Fibroblast of gingiva (primary cell): Measurements from ENCODE around the gene AVPR2.

ENCODE experiments used
- DNase-seq: peaks from one replicate; pipeline ENCODE4 v3.0.0-alpha.2; 2011; ENCODE audit warnings: low read depth

Gene AVPR2

DNA sequence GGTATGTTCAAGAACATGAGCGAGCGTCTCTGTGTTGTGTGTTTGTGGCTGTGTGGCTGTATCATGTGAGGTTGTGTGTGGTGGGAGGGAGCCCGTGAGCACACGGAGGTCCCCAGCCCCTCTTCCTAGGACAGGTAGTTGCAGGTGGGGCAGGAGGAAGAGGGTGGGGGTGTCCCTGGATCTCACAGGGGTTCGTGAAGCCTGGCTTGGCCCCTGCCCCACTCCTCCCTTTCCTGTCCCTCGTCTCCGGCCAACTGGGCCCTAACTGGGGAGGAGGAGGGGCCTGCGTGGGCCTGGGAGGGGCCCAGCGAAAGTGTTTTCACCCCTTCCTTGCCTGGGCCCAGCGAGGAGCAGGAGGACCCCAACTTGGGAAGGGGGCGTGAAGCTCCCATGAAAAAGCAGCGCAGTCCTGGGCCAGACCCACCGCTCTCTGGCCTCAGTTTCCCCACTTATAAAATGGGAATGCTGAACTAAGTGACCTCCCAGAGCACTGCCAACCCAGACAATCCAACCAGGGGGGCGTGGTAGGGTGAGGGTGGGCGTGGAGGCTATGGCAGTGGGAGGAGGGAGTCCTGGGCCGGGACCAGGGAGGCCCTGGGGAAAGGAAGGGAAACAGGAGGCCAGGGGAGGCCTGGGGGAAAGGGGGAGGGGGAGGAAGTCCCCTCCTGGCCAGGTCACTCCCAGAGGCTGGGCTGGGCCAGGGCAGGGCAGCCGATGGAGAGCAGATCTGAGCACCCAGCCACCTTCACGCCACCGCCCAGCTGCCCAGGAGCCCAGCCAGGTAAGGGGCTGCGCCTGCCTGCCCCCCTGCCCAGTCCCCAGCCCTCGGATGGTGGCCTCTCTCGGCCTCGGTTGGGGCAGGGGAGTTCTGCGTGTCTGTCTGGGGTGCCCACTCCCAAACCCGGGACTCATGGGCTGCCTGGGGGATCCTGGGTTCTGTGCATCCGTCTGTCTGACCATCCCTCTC lies at the start of gene AVPR2:
Gene AVPR2 (plus strand): TSS at position 683 of the 967 bp plus-strand sequence. CDS start 473 bp downstream, outside the sequence.
- no peak for DNase-seq

DNA sequence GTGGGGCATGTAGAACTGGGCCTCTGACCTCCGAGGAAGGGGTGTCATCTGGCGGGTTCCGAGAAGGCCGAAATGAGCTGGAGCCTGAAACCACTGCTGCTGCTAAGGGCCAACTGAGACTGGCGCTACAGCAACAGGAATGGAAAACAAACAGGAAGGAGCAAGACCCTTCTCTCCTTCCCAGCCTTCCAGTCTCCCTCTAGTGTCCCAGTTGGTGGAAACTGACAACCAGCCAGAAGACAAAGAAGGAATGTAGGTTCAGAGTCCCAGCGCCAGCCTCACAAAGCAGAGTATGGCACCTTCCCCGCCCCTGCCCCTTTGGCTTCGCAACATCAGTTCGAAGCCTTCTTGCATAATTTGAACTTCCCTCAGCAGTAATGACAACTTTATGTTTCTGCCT lies 49.8 kb upstream of the AVPR2 start:
- no peak for DNase-seq

DNA sequence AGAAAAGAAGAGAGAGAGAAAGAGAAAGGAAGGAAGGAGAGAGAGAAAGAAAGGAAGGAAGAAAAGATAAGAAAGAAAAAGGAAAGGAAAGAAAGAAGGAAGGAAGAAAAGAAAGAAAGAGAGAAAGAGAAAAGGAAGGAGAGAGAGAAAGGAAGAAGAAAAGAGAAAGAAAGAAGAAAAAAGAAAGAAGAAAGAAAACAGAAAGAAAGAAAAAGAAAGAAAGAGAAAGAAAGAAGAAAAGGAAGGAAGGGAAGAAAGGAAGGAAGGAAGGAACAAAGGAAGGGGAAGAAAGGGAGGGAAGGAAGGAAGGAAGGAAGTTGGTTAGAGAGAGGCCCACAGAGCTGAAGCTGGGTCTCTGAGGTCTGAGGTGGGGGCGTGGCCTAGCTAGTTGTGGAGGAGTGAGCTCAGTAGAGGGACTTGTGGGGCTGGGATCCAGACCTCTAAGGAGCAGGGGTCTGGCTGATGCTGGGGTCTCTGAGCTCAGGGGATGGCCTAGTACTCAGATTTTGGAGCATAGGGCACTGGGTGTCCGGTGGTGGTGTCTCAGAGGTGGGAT lies 47.0 kb upstream of the AVPR2 start:
- no peak for DNase-seq

DNA sequence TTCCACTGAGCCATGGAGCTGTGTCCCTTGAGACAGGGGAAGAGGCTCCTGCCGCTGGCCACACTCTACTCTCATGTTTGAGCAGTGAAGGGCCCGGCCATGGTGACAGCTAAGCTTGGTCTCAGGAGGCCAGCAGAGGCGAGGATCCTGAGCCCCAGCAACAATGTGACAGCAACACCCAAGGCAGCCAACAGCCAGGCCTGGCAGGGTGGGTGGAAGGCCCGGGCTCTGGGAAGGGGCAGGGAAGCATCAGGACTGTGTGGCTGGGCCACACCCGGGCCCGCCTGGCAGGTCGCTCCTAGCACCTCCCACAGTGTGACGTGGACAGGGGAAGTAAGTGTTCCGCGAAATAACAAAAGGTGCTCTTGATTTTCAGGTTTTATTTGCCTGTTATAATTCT lies 43.3 kb upstream of the AVPR2 start:
- DNase-seq = no peak

DNA sequence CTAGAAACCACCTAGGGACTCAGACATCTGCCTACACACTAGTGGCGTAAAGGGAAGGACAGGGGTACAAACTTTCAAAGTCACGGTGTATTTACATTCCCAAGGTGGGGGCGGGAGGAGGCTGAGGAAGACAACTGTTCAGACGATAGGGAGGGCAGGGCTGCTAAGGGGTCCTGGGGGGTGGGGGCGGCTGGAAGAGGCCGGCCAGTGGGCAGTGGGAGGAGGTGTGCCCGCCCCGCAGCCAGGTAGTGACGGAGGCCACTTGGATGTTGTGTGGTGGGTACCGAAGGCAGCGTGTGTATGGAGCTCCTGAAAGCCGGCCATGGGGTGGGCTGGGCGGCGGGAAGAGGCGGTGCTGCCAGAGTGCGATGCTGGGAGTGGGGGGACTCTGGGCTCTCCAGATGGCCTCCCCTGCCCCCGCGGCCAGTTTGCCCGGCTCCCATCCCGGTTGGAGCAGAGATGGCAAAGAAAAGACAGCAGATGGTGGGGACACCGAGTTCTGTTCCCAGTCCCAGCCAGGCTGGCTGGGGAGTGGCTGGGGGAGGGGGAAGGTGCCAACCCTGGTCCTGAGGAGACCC lies 42.7 kb upstream of the AVPR2 start:
- no peak for DNase-seq

DNA sequence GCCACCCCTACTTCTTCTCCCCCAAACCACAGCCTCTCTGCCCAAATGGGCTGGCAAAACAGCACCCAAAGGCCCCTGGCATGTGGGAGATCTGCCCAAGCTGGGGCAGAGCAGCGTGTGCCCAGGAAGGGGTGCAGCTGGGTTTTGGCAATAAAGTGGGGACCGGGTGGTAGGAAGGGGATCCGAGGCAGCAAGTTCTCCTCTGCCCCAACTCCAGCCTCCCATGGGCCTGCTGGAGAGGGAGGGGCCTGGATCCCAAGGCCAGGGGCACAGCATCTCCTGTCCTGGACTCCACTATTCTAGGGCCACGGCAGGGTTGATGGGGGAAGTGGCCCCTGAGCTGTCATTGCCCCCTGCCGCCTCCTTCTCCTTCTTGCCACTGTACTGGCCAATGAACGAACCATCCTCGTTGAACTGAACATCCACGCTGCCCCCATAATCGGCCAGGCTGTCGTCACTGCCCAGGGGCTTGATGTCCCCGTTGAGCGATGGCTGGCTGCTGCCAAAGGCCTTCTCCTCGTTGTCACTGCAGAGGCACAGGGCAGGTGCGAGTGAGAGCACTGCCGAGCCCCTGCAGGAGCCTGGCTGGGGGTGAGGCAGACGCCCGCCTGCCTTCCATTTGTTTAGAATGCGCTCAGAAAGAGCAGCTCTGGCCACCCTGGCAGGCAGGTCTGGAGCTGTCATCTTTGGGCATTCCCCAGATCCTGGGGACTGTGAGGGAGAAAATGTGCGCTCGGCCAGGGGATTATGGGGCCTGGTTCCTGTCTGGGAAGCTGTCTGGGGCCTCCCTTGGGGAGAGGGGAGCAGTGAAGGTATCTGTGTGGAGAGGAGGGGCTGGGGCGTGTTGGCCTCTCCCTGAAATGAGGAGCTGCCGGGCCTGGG lies 41.9 kb upstream of the AVPR2 start:
- no peak for DNase-seq

DNA sequence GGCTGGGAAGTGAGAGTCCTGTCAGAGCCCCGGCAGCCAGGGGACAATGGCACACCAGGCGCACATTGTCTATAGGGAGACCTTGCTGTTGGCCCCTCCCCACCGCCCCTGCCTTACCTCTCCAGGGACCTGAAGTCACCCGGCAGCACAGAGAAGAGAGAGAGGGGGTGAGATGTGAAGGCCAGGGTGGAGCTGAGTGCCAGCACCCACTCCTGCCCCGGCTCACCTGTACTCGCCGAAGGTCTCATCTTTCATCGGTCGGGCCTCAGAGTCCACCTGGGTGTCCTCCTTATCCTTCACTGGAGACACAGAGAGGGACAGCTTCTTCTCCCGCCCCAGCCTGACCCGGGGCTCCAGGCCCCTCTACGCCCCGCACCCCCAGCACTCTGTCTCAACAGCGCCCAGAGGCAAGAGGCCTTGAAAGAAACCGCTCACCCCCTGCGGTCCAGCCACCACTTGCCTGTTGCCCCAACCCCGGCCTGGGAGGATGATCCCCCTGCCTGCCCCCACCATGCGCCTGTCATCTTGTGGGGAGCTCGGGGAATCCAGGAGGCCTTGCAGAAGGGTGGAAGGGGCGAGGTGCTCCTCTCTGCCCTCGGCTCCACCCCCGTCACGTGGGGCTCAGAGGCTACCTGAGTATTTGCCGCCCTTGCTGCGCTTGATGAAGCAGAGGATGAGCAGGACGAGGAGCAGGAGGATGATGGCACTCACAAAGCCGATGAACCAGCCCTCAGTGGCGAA lies 41.1 kb upstream of the AVPR2 start:
- DNase-seq = no peak

DNA sequence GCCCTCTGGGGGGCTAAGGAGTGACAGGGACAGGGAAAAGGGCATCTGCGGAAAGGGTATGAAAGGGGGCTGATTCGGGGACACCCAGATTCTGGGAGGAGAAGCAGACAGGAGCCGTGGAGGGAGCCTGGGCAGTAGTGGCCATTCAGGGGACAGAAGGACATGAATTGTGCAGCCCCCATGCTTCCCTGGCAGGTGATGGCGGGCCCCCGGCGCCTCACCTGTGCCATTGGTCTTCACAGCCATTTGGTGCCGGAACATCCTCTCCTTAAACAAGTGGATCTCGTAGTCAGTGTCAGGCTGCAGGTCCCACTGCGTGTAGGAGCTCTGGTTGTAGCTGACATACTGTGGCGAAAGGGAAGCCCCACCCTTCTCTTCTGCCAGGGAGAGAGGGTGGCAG lies 40.4 kb upstream of the AVPR2 start:
- DNase-seq = no peak

DNA sequence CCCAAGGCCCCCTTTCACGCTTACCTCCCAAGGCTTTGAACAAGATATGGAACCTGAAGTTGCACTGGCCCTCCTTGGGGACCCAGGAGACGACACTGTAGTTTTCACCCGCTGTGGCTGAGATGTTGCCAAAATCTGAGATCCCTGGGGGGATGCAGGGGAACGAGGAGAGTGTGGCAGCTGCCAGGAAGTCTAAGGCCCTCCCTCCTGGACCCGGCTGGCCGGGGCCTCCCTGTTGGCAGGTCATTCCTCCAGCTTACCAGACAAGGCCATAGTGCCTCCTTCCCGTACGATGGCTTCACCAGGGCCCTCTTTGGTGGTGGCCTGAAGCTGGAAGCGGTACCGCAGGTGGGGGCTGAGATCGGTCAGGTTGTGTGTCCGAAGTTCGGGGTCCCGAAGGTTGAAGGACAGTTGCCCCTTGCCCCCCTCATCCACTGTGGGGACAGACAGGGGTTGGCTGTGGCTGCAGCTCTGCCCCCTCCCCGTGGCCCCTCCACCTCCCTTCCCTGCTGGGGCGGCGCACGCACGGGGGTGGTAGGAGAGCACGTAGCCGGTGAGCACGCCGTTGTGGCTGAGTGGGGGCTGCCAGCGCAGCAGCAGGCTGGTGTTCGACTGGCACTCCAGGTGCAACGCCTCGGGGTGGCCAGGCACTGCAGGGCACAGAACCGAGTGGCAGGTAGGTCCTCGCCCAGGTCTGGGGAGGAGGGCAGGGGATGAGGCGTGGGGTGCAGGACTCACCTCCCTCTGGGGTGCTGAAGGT lies 39.7 kb upstream of the AVPR2 start:
- DNase-seq = no peak

DNA sequence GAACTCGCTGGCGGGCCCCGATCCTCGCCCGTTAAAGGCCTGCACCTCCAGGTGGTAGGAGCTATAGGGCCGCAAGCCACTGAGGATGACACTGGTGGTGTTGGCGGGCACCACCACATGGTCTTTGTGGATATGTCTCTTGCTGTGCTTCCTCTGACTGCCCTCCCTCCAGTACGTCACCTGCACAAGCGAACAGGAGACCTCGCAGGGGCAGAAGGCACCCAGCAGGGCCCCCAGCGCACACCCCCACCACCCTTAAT lies 39.2 kb upstream of the AVPR2 start:
- DNase-seq = no peak

DNA sequence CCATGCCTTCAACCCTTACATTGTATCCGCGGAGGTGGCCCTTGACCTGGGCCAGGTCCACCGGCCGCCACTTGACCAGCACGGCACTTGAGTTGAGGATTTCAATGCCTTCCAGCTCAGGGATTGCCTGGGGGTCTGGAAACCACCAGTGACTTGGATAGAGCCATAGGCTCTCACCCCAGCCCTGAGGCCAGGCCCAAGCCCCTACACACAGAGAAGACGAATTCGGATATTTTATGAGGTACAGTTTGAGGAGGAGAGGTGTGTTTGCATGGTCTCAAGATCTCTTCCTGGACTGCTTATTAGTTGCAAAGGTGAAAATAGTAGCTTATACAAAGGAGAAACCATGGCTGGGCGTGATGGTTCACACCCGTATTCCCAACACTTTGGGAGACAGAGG lies 38.8 kb upstream of the AVPR2 start:
- no peak for DNase-seq

DNA sequence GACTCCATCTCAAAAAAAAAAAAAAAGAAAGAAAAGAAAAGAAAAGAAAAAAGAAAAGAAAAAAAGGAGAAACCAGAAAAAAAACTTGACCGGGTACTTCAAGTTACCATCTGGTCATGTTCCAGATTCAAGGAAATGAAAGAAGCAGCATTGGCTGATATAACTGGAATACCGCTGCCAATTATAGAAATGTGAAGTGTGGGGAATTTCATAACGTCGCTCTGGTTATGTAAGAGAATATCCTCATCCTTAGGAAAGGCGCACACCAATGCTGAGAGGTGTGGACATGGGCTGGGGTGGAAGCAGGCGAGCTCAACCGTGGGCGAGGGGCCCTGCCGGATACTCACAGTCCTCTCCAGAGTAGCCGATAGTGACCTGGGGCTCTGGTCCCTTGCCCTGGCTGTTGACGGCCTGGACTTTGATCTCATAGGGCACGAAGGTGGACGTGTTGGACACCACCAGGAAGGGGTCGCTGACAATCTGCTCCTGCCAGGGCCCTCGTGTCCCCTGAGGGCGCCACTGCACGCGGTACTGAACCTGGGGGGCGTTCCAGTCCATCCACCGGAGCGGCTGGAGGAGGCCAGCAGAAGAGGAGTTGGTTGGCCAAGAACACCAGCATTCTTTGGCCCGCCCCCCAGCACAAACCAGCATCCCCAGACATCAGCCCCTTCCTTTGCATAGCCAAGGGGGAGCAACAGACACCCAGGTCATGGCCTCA lies 38.0 kb upstream of the AVPR2 start:
- DNase-seq = no peak

DNA sequence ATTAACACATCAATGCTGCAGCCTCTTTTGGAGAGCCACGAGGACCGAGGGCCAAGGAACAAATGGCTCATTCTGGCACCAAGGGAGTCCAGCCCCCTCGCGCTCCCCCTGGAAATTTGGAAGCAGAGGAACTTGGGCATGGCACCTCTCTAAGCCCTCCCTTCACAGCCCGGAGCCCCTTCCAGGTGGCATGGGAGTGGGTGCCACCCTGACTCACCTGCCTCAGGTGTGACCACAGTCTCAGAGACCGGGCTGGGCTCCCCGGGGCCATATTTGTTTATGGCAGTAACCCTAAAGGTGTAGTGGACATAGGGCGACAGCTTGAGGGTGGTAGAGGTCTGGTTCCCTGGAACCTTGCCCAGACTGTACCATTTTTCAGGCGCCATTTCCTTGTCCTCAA lies 37.3 kb upstream of the AVPR2 start:
- no peak for DNase-seq

DNA sequence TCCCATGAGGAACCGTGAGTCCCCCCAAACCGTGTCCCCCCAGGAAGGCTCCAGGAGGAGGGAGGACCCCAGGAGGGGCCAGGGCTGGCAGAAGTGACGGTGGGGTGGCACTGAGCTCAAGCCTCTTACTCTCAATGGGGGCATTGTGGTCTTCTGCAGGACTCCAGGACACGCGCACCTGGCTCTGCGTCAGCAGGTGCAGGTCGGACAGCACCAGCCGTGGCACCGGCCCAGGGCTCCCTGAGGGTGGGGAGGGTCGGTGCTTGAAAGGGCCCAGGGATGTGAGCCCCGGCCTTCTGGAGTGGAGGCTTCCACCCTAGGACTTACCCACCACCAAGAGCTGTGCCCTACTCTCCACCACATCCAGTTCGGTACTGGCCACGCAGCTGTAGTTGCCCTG lies 36.8 kb upstream of the AVPR2 start:
- DNase-seq = no peak

DNA sequence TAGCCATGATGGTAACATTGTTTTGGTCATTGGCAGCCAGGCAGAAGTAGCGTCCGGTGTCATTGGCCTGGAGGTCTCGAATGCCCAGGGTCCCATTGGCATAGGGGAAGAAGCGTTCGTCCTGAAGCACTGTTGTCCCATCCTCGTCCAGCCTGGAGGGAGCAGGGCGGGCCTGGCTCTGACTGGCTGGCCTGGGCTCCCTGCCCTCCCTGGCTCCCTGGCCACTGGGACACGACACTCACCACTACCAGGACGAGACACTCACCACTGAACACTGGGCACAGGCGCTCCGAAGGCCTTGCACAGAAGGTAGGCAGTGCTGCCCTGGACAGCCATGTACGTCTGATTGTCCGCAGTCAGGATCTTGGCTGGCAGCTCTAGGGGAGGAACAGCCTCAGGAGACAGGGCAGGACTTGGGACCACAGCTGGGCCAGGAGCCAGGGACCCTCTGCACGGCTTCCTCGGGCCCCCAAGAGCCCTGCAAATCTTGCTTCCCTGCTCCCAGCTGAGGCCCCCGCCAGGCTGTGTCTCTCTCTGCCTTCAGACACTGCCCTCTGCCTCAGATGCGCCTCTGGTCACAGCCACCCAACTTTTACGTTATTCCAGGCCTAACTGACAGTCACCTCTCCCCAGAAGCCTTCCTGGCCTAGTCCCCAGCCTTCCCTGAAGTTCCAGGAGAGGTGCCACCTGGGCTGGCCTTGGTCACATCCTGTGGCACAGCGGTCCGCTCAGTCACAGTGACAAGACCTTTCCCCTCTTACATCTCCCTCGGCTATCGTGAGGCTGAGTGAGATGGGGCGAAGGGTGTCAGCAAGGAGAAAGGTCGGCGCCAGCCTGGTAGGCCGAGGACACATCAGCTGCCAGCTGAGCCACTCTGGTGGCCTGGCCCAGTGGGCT lies 35.6 kb upstream of the AVPR2 start:
- no peak for DNase-seq

DNA sequence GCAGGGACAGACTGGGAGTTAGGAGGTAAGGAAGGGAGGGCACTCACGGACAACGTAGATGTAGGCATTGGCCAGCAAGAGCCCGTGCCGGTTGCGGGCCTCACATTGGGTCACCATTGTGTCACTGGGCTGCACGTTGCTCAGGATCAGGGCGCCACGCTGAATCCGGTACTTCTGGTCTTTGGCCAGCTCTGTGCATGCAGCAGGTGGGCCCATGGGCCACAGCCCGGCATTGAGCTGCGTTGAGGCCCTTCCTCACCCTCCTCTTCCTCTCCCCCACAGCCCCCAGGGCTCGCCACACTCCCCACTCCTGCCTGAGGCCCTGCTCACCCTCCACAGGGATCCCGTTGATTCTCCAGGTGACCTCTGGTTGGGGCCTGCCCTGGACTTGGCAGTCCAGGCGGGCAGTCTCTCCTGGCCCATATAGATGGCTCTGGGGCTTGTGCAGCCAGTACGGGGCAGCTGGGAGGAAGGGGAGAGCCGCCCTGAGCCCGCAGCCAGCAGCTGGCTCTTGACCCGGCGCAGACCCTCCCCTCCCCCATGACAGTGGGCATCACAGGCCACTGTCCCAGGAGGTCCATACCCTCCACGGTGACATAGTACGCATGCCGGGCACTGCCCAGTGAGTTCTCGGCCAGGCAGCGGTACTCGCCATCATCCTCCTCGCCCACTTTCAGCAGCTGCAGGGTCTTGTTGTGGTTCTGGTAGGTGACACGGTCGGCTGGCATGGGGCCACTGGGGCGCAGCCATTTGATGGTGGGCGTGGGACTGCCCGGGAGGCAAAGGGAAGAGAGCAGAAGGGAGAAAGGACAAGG lies 34.8 kb upstream of the AVPR2 start:
- no peak for DNase-seq

DNA sequence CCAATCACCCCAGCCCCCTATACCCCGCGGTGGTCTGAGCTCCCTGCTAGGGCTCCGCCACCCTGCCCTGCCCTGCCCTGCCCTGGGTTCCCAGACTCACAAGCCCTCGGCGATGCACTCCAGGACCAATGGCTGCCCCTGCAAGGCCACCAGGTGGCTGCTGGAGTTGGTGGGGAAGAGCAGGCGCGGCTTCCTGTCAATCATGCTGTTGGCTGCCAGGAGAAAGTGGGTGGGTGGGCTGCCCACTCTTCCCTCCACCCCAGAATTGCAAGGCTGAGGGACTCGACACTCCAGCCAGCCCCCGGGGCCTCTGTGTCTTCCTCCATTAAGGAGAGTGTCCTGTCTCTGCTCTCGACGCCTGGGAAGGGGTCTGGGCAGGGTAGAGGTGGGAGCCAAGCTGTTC lies 34.2 kb upstream of the AVPR2 start:
- no peak for DNase-seq

DNA sequence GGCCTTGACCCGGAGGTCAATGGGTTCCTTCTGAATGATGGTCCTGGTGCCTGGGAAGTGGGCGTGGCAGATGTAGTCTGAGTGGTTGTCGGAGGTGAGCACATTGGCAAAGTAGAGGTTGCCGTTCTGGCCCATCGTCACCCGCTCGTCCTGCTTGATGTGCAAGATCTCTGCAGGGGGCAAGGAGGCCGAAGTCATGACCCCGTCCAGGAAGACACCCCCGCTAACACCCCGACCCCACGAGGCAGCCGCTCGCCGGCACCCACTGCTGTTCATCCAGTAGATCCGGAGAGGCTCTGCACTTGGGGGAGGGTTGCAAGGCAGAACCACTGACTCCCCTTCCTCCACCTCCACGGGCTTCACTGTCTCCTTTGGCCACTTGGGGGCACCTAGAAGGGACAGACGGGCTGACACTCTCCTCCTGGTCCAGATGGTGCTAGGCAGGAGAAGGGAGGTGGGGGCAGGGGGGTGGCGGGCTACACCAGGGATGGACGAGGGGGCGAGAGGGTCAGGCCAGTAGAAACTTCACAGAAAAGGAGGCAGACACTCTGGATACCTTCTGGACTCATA lies 33.6 kb upstream of the AVPR2 start:
- no peak for DNase-seq
